HCEC 1CT (cell line): Measurements from ENCODE around the gene PAGE2B.
"Not testable (repeated sequence)": the region's sequence is repeated elsewhere in the genome, so short reads cannot be mapped to it uniquely, and the experiment has no call there.

Experiments used
- DNase-seq: peaks from one replicate; pipeline ENCODE4 v3.0.0-alpha.2; 2017

Gene PAGE2B

DNA sequence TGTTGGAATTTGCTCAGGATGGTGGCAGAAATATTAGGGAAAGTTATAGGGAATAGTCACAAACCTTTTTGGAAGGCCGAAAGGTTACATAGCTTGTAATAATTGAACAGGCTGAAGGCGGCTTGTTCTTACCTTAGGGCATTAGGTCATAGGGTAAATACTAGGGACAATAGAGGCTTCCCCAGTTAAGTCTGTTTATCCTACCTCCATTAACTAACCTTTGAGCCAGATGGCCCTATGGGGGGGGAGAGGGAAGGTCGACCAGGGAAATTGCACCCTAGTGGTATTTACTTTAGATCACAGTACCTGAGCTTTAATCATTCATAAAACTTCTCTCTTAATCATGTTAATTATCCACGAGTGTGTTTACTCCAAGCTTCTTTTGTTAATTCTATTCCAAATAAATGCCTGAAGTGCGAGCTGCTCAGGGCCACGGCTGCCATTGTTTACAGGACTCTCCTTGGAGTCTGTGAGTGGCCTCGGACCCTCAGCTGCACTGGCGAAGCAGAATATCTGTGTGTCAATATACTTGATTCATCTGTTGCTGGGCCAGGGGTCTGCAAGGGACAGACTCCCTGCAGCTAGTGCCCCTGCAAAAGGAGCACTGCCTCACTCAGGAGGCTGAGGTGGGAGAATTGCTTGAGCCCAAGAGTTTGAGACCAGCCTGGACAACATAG, 36.9 kb downstream of the PAGE2B start:
- DNase-seq, result no peak

DNA sequence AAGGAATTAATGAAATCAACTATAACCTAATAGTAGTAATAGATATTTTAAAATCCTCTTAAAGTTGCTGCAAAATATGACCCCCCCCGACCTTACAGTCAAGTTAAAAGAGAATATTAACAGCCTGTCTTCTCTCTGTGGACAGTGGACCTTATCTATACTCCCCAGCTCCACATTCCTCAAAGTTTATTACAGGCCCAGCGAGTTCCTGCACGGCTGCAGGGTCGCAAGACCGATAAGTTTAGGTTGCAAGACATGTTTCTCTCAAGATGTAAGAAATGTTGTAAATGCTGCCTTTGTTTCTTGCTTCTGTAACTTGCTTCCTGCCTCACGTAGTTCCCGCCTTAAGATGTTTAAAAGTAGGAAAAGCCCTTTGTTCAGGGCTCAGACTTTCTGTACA, 41.8 kb downstream of the PAGE2B start:
- not testable (repeated sequence) for DNase-seq

DNA sequence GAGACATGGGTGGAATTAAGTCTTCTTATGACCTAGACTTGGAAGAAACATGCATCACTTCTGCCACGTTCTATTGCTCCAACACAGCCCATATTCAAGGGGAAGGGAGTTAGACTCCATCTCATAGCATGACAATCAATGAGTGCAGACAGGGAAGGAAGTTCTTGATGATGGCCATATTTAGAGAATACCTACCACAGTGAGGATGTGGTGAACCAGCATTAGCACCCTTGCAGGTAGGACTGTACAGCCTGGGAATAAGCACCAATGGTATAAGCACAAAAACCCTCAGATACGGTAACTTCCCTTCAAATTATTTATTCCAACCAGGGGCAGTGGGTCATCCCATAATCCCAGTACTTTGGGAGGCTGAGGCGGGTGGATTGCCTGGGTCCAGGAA, 43.7 kb downstream of the PAGE2B start:
- no peak for DNase-seq

DNA sequence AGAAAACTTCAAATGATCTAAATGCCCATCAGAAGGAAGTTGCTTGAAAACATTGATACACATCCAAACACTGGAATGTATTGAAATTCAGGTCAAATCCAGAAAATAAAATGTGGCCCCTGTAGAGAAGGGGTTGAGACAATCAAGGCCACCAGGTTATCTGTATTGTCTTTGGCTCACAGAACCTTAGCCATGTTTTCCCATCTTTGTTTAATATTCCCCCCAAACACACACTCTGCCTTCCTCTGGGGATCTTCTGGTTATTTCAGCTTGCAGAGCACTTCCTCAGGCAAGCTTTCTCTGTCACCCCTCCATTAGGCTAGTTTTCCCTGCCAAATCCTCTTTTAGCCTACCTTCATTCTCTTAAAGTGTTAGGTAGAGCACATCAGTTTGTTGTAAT, 44.4 kb downstream of the PAGE2B start:
- no peak for DNase-seq

DNA sequence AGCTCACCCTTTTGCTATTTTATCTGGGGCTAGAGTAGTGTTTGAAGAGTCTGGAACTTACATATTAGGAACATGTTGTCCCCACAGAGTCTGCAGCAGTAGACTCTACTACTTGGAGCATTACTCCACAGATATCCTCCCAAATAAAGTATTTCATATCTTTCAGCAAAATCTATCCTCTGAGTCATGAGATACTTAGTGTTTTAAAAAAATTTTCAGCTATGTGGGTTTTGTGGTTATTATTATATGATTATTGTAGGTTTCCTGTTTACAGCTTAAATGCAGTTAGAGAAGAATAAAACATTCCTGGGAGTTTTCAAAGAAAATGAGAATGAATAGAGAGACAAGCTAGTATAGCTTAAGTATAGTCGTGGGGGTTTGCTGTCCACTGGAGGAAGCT, 44.9 kb downstream of the PAGE2B start:
- DNase-seq, result peak; percentile 29

DNA sequence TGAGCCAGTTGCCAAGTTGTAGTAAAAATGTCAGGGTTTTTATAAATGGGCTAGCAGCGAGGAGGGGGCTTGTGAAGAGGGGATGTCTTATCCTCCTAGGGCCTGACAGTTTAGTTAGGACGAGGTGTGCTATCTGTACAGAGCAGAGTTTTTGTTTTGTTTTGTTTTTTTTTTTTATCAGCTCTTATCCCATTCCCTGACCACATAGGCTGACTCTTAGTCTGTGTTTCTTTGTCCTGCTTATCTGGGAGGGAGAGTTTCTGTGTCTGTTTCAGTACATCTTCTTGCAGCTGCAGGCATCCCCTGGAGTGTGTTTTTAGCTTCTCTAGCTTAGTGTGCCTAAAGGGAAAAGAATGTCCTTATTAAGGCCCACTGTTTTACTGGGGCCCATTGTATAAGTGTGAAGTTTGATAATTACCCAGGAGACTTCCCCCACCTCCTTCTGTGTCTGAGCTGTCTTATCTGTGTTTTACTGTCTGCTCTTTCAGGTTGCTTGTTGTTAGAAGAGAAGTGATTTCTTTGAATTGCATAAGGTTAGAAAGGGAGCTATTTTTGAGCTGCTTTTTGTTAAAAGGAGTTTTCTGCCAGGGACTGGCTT, 46.0 kb downstream of the PAGE2B start:
- DNase-seq, result no peak

DNA sequence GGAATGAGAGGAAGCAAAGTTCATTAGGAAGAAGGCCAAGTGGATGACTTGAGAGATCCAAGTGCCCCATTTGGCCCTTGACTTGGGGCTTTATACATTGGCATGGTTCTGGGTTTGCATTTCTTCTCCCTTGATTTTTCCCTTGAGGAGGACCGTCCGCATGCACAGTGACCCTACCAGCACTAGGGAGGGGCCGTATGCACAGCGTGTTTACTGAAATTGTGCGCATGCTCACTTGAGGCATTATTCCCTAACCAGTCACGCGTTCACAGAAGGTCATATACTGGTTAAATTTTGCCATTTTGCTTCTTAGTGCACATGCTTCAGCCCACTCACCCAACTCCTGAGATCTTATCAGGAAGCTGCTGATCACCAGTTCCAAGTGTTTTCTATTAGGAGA, 49.1 kb downstream of the PAGE2B start:
- DNase-seq, result no peak

DNA sequence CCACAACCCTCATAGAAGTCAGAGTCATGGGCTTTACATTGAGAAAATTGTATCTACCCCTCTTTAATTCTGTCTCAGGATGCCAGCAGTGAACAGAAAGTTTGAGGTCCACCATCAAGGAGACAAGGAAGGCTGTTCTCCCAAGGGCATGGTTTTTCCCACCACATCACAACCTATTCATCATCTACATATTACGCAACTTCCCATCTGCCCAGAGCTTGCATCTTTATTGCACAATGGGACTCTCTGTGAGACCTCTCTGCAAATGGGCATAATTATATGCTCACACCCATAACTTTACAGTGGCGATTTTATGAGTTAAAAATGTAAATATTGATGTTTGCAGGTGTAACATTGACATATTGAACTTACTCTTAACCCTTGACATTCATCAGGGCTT, 52.9 kb downstream of the PAGE2B start:
- DNase-seq, result peak; percentile 17
